ENCODE measurements around the gene ALDH18A1. TPM values are rescaled to one million over a fixed set of nuclear protein-coding genes. Genes with fewer than 3 reads are reported as not detected.

Gene ALDH18A1
- total and polyA plus RNA-seq, 2 donors (not counting 1 experiment from before 2014, with no cell fraction given): 12.4 to 27.6 TPM

DNA sequence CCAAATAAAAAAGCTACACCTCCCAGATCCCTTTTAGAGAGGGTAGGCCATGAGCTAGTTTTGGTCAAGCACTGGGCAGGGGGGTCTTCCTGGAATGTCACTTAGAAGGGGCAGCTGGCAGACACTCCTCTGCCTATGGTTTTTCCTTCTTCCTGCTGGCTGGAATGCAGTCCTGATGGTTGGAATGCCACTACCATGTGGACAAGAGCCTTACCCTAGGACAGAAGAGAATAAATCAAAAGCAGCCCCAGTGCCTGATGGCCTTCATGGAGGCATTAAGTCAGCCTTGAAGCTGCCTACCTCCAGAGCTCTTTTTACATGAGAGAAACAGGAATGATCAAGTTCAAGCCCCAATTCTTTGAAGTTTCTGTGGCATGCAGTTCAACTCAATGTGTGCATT lies 51.9 kb downstream of the ALDH18A1 start:
- no peak overlapping the region for H3K27ac ChIP-seq (ENCODE audit: low read length in 2 of 2)
- no peaks in the 10 kb centered on the region for H4K20me1 ChIP-seq (ENCODE audit: control insufficient read depth, insufficient read depth, low read length, poor library complexity, severe bottlenecking)
- no peak overlapping the region for H3K9ac ChIP-seq (ENCODE audit: low read length)
- H3K27me3 Mint-ChIP-seq: no peaks in the 10 kb centered on the region
- H2AFZ ChIP-seq (ENCODE audit: insufficient read depth, low read depth, low read length, poor library complexity, severe bottlenecking): no peak overlapping the region
- no peaks in the 10 kb centered on the region for H3K9me3 Mint-ChIP-seq (ENCODE audit: insufficient read depth)
- H3K4me2 ChIP-seq (replicated peaks; ENCODE audit: low read depth, low read length, poor library complexity, severe bottlenecking): no peak overlapping the region
- no peak for TF ChIP-seq EZH2 (IDR thresholded peaks at IDR 0.05; ENCODE audit: borderline replicate concordance, insufficient read depth, low read depth, low read length, poor library complexity, severe bottlenecking)
- TF ChIP-seq, protein P1, sequence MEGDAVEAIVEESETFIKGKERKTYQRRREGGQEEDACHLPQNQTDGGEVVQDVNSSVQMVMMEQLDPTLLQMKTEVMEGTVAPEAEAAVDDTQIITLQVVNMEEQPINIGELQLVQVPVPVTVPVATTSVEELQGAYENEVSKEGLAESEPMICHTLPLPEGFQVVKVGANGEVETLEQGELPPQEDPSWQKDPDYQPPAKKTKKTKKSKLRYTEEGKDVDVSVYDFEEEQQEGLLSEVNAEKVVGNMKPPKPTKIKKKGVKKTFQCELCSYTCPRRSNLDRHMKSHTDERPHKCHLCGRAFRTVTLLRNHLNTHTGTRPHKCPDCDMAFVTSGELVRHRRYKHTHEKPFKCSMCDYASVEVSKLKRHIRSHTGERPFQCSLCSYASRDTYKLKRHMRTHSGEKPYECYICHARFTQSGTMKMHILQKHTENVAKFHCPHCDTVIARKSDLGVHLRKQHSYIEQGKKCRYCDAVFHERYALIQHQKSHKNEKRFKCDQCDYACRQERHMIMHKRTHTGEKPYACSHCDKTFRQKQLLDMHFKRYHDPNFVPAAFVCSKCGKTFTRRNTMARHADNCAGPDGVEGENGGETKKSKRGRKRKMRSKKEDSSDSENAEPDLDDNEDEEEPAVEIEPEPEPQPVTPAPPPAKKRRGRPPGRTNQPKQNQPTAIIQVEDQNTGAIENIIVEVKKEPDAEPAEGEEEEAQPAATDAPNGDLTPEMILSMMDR (IDR thresholded peaks at IDR 0.05): no peak
- H3K9me3 ChIP-seq (ENCODE audit: control extremely low read depth in 1 of 3, control insufficient read depth in 2 of 3, insufficient read depth in 1 of 3, low read length in 2 of 3): no peaks in the 10 kb centered on the region
- no peak for ATAC-seq (ENCODE audit: low read depth)
- no peaks in the 10 kb centered on the region for H3K79me2 ChIP-seq (ENCODE audit: control insufficient read depth, insufficient read depth, low read length)
- H3K36me3 ChIP-seq (replicated peaks in 1 of 2; ENCODE audit: control extremely low read depth in 1 of 2, control insufficient read depth in 1 of 2, extremely low read depth in 1 of 2, insufficient read depth in 2 of 2, low read length in 1 of 2): peaks cover 0 to 24% of the 10 kb centered on the region in 2 experiments
- no peaks in the 10 kb centered on the region for H3K27me3 ChIP-seq (replicated peaks in 1 of 4; ENCODE audit: control extremely low read depth in 1 of 4, control insufficient read depth in 3 of 4, insufficient read depth in 4 of 4, low read length in 3 of 4)
- H3K4me3 ChIP-seq (ENCODE audit: control extremely low read depth in 1 of 5, extremely low read depth in 1 of 5, insufficient read depth in 1 of 5, low read depth in 2 of 5, low read length in 4 of 5): no peak overlapping the region
- intact Hi-C loops (cut with micrococcal nuclease): no loop called here
- no peak for DNase-seq
- CTCF ChIA-PET: interaction anchor here (0.6 to 8.8 kb wide), 5 partner anchors 167 to 742 kb away, joined by 3 to 131 read pairs (median 4); no protein-coding TSS in a partner anchor
- H3K4me1 Mint-ChIP-seq: no peaks in the 10 kb centered on the region
- POLR2A ChIA-PET: no interaction called here
- no peak overlapping the region for H3K4me3 Mint-ChIP-seq
- no peak overlapping the region for H3K27ac Mint-ChIP-seq
- no peaks in the 10 kb centered on the region for H3K4me1 ChIP-seq (ENCODE audit: control insufficient read depth in 2 of 2, insufficient read depth in 2 of 2, low read length in 2 of 2)

DNA sequence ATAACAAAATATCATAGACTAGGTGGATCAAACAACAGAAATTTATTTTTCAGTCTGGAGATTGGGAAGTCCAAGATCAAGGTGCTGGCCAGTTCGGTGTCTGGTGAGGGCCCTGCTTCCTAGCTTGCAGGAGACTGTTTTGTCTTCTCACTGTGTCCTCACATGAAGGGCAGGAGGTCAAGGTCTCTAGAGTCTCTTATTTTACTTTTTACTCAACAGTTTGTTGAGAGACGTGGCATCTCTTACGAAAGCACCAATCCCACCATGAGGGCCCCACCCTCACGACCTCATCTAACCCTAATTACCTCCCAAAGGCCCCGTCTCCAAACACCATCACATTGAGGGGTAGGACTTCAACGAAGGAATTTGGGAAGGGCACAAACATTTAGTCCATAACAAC lies 54.1 kb downstream of the ALDH18A1 start:
- Histone ChIP-seq H3K9me3 (ENCODE audit: control extremely low read depth in 1 of 3, control insufficient read depth in 2 of 3, insufficient read depth in 1 of 3, low read length in 2 of 3) (no peaks in the 10 kb centered on the region), H3K36me3 (replicated peaks in 1 of 2; ENCODE audit: control extremely low read depth in 1 of 2, control insufficient read depth in 1 of 2, extremely low read depth in 1 of 2, insufficient read depth in 2 of 2, low read length in 1 of 2) (peaks cover 0 to 10% of the 10 kb centered on the region in 2 experiments), H2AFZ (ENCODE audit: insufficient read depth, low read depth, low read length, poor library complexity, severe bottlenecking) (no peak overlapping the region), H3K79me2 (ENCODE audit: control insufficient read depth, insufficient read depth, low read length) (no peaks in the 10 kb centered on the region), H3K27me3 (replicated peaks in 1 of 4; ENCODE audit: control extremely low read depth in 1 of 4, control insufficient read depth in 3 of 4, insufficient read depth in 4 of 4, low read length in 3 of 4) (no peaks in the 10 kb centered on the region), H3K4me2 (replicated peaks; ENCODE audit: low read depth, low read length, poor library complexity, severe bottlenecking) (no peak overlapping the region), H3K27ac (ENCODE audit: low read length in 2 of 2) (no peak overlapping the region), H4K20me1 (ENCODE audit: control insufficient read depth, insufficient read depth, low read length, poor library complexity, severe bottlenecking) (no peaks in the 10 kb centered on the region), H3K4me3 (ENCODE audit: control extremely low read depth in 1 of 5, extremely low read depth in 1 of 5, insufficient read depth in 1 of 5, low read depth in 2 of 5, low read length in 4 of 5) (no peak overlapping the region), H3K9ac (ENCODE audit: low read length) (no peak overlapping the region), H3K4me1 (ENCODE audit: control insufficient read depth in 2 of 2, insufficient read depth in 2 of 2, low read length in 2 of 2) (no peaks in the 10 kb centered on the region)
- H3K27me3 Mint-ChIP-seq: no peaks in the 10 kb centered on the region
- DNase-seq: no peak
- TF ChIP-seq, protein P1 (IDR thresholded peaks at IDR 0.05): no peak
- no peak for TF ChIP-seq EZH2 (IDR thresholded peaks at IDR 0.05; ENCODE audit: borderline replicate concordance, insufficient read depth, low read depth, low read length, poor library complexity, severe bottlenecking)
- no peaks in the 10 kb centered on the region for H3K9me3 Mint-ChIP-seq (ENCODE audit: insufficient read depth)
- no peak overlapping the region for H3K27ac Mint-ChIP-seq
- no peaks in the 10 kb centered on the region for H3K4me1 Mint-ChIP-seq
- WGBS (ENCODE audit: insufficient coverage): 98% methylated on average over 5 of the region's 6 CpGs
- ATAC-seq (ENCODE audit: low read depth): no peak
- POLR2A ChIA-PET: no interaction called here
- H3K4me3 Mint-ChIP-seq: no peak overlapping the region
- intact Hi-C loops (cut with micrococcal nuclease): no loop called here
- CTCF ChIA-PET: interaction anchor here (1.2 to 8.8 kb wide), 4 partner anchors 8 to 469 kb away, joined by 4 to 131 read pairs (median 6); no protein-coding TSS in a partner anchor

Measured in B cell (primary cell).